Inflammatory macrophage treated with lipopolysaccharide for 1 hour (primary cell): Measurements from ENCODE around the gene GPATCH2L.

Experiments used
- DNase-seq, 2 donors: peaks; one replicate each; pipeline ENCODE4 v3.0.0-alpha.2; 2020 to 2022

The GPATCH2L gene

GRCh38 chr14:76151398-76152332 lies at the start of gene GPATCH2L:
GPATCH2L (plus strand) TSS chr14:76151922; CDS start chr14:76154364, 2,442 bp downstream.
- peak; percentile 91 to 97 for DNase-seq

- DNase-seq = no peak
These were observed 46.8 kb upstream of the GPATCH2L start for GRCh38 chr14:76104802-76105355.

GRCh38 chr14:76106188-76106587 lies 45.5 kb upstream of the GPATCH2L start:
- no peak for DNase-seq

GRCh38 chr14:76109087-76109880 lies 42.4 kb upstream of the GPATCH2L start:
- peak; percentile 22 to 65 for DNase-seq

- no peak for DNase-seq
These were observed 38.7 kb upstream of the GPATCH2L start for GRCh38 chr14:76112889-76113624.

GRCh38 chr14:76113691-76114090 lies 38.0 kb upstream of the GPATCH2L start:
- no peak for DNase-seq

GRCh38 chr14:76115010-76115422 lies 36.7 kb upstream of the GPATCH2L start:
- no peak for DNase-seq

GRCh38 chr14:76117789-76118484 lies 33.8 kb upstream of the GPATCH2L start:
- no peak for DNase-seq

GRCh38 chr14:76118594-76118993 lies 33.1 kb upstream of the GPATCH2L start:
- no peak for DNase-seq

GRCh38 chr14:76121089-76121748 lies 30.5 kb upstream of the GPATCH2L start:
- peak in 1 of 2 donors; percentile 38 for DNase-seq

GRCh38 chr14:76123426-76124225 lies 28.1 kb upstream of the GPATCH2L start:
- peak; percentile 27 to 66 for DNase-seq

- no peak for DNase-seq
These were observed 26.2 kb upstream of the GPATCH2L start for GRCh38 chr14:76125511-76125910.

GRCh38 chr14:76126076-76126475 lies 25.6 kb upstream of the GPATCH2L start:
- DNase-seq = peak; percentile 11 to 66

- no peak for DNase-seq
These were observed 21.7 kb upstream of the GPATCH2L start for GRCh38 chr14:76129851-76130576.

GRCh38 chr14:76131071-76131965 lies 20.4 kb upstream of the GPATCH2L start:
- DNase-seq = no peak

- DNase-seq = peak in 1 of 2 donors; percentile 23
These were observed 18.6 kb upstream of the GPATCH2L start for GRCh38 chr14:76133103-76133502.

- no peak for DNase-seq
These were observed 17.5 kb upstream of the GPATCH2L start for GRCh38 chr14:76134231-76134630.

GRCh38 chr14:76135722-76136121 lies 16.0 kb upstream of the GPATCH2L start:
- no peak for DNase-seq
